ENCODE data around the gene NDUFS2. TPM values are rescaled to one million over a fixed set of nuclear protein-coding genes. Genes with fewer than 3 reads are reported as not detected.

Gene NDUFS2
- total RNA-seq, 4 donors from 2014 or later, result 88.7 to 127 (median 106) TPM

GRCh38 chr1:161197560-161198193, 4.5 kb upstream of the NDUFS2 start:
- peak overlapping the region; percentile 2 for H3K4me3 ChIP-seq (ENCODE audit: low read depth, poor library complexity, severe bottlenecking)
- TF ChIP-seq CTCF (IDR thresholded peaks at IDR 0.05) (no peak), POLR2A (IDR thresholded peaks at IDR 0.05) (no peak)
- 18 to 44% methylated on average over 9 to 11 of the region's 11 CpGs for WGBS, 2 donors
- DNase-seq (ENCODE audit: low spot score in 2 of 2), result peak in 1 of 2 donors; percentile 76
- intact Hi-C loops (cut with DNase I; ENCODE audit: low total_unique reads), result no loop called here

GRCh38 chr1:161198194-161198896, 3.8 kb upstream of the NDUFS2 start:
- TF ChIP-seq POLR2A (IDR thresholded peaks at IDR 0.05) (no peak), CTCF (IDR thresholded peaks at IDR 0.05) (no peak)
- WGBS, 2 donors, result 8 to 11% methylated on average over 14 to 18 of the region's 20 CpGs
- intact Hi-C loops (cut with DNase I; ENCODE audit: low total_unique reads), result no loop called here
- H3K4me3 ChIP-seq (ENCODE audit: low read depth, poor library complexity, severe bottlenecking), result peak overlapping the region; percentile 24
- DNase-seq (ENCODE audit: low spot score in 2 of 2), result peak; percentile 64 to 93

- peak; percentile 62 to 92 for DNase-seq (ENCODE audit: low spot score in 2 of 2)
- peak within 1 kb of the TSS; percentile 24 for H3K4me3 ChIP-seq (ENCODE audit: low read depth, poor library complexity, severe bottlenecking)
- WGBS, 2 donors, result 16 to 17% methylated on average over 11 of the region's 11 CpGs
- intact Hi-C loops (cut with DNase I; ENCODE audit: low total_unique reads), result no loop called here
- TF ChIP-seq CTCF (IDR thresholded peaks at IDR 0.05), result no peak
- no peak for TF ChIP-seq POLR2A (IDR thresholded peaks at IDR 0.05)
Measured at GRCh38 chr1:161198897-161199431, 3.2 kb upstream of the NDUFS2 start, which contains the start of gene ADAMTS4. Gene ADAMTS4, minus strand, starts transcription at chr1:161199054. Its CDS starts 427 bp downstream, at chr1:161198627.

GRCh38 chr1:161199506-161200139, 2.5 kb upstream of the NDUFS2 start:
- intact Hi-C loops (cut with DNase I; ENCODE audit: low total_unique reads), result no loop called here
- no peak overlapping the region for H3K4me3 ChIP-seq (ENCODE audit: low read depth, poor library complexity, severe bottlenecking)
- DNase-seq (ENCODE audit: low spot score in 2 of 2), result peak in 1 of 2 donors; percentile 83
- 30 to 37% methylated on average over 5 of the region's 5 CpGs for WGBS, 2 donors
- TF ChIP-seq POLR2A (IDR thresholded peaks at IDR 0.05) (no peak), CTCF (IDR thresholded peaks at IDR 0.05) (no peak)

- DNase-seq (ENCODE audit: low spot score in 2 of 2), result peak in 1 of 2 donors; percentile 82
- intact Hi-C loops (cut with DNase I; ENCODE audit: low total_unique reads), result no loop called here
- WGBS, 2 donors, result 56 to 57% methylated on average over 5 of the region's 5 CpGs
- TF ChIP-seq CTCF (IDR thresholded peaks at IDR 0.05) (no peak), POLR2A (IDR thresholded peaks at IDR 0.05) (no peak)
- no peak overlapping the region for H3K4me3 ChIP-seq (ENCODE audit: low read depth, poor library complexity, severe bottlenecking)
Measured at GRCh38 chr1:161200421-161200991, 1.7 kb upstream of the NDUFS2 start.

Data from lower leg skin (tissue), 4 donors.